Measurements from ENCODE around the gene SF1.

Gene SF1

DNA sequence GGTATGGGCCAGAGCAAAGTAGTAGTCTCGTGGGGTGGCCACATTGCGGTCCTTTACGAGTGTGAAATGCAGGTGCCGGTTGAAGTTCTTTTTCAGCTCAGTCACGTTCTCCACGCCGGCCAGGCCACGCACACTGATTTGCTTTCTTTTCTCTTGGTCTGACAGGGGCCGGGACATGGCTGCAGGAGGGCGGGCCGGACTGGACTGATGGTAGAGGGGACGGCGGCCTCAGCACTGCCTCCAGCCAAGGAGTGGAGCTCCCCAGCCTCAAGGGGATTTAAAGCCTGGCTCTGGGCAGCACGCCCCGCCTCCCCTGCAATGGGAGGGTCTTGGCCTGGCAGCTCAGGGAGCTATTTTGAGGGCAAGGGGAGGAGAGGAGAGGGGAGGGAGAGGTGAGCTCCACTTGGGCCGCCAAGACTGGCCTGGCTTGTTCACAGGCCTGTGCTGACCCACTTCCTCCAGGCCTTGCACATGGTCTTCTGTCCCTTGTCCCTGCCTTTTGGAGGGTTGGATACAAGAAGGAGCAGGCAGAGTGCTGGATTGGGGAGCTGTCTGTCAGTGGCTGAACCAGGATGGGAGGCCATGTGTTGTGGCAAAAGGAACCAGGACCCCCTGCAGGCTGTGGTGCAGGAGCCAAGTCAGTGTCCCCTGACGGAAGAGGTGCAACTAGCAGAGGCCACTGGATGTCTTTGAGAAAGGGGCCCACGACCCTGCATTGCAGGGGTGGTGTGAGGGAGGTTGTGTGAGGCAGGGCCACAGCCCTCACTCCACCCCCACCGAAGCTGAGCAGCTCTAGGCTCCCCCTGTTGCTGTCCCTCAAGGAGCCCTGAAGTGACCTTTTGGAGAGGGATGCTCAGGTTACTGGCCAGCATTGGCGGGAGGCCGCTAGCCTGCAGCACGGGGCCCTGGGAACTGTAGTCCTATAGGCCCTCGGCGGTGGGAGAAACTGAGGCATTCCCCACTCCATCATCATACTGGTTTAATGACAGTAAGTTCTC, 18.3 kb downstream of the SF1 start, which contains the start of gene PYGM:
TSS of gene PYGM (minus strand) at position 253 of the 998 bp plus-strand sequence. CDS start at position 177, 76 bp downstream.
- DNase-seq, result no peak

- DNase-seq, result no peak
Observed at GRCh38 chr11:64759131-64759721, 19.1 kb downstream of the SF1 start.

- DNase-seq, result no peak
Observed at GRCh38 chr11:64758330-64759079, 19.8 kb downstream of the SF1 start.

DNA sequence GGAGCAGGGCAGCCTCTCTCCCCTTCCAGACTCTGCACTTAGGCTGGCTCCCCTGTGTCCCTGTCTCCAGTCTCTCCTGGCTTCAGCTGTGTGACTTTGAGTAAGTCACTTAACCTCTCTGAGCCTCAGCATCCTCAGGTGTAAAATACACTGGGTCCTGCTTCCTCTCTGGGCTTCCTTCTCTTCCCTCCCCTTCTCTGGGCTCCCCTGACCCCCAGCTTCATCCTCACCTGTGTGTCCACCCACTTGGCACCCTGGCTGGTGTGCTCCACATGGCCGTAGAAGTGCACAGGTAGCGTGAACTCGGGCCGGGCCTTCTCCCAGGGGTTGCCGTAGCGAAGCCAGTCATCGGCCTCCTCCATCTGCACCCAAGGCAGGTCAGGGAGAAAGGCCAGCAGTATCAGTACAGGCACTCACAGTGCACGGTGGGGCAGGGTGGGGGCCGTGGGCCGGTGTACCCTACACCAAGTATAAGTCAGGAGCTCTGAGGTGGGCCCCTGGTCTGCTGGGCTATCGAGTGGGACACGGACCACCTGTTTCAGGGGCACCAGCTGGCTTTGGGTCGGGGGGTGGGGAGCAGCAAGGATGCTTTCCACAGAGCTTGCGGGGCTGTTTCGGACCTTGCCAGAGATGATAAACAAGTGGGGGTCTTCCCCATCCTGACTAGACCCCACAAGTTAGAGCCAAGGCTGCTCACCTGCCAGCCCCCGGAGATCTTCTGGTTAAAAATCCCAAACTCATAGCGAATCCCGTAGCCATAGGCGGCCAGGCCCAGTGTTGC, 20.6 kb downstream of the SF1 start:
- DNase-seq, result no peak

GRCh38 chr11:64755681-64756361, 22.5 kb downstream of the SF1 start:
- no peak for DNase-seq

DNA sequence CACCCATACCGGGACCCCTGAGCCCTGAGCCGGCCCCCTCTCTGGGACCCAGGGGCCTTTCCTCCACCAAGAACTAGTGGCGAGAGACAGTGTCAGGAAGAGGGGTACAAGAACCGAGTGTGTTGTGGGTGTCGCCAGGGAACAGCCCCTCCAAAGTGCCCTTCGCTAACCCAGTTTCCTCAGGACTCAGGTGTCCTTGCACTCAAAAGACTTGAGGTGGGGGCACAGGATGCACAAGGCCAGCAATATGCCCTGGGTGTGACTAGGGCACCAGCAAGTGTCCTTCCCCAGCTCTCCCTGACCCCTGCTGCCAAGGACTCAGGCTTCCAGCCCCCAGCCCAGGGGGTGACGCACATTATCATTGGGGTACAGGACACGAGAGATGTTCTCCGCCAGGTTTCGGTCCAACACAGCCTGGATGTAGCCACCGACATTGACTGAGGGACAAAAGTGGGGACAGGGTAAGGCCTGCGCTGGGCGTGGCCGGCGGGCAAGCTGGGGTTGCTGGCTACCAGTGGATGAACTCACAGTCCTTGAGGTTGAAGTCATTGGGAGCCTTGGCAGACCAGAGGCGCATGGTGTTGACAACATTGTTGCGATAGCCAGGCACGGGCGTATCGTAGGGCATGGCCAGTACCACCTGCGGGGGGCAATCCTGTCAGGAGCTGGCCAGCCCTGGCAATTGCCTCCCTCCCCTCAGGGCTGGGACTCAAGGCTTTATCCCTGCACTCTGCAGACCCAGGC, 23.3 kb downstream of the SF1 start:
- no peak for DNase-seq

- no peak for DNase-seq
Observed at GRCh38 chr11:64754124-64754918, 24.0 kb downstream of the SF1 start.

DNA sequence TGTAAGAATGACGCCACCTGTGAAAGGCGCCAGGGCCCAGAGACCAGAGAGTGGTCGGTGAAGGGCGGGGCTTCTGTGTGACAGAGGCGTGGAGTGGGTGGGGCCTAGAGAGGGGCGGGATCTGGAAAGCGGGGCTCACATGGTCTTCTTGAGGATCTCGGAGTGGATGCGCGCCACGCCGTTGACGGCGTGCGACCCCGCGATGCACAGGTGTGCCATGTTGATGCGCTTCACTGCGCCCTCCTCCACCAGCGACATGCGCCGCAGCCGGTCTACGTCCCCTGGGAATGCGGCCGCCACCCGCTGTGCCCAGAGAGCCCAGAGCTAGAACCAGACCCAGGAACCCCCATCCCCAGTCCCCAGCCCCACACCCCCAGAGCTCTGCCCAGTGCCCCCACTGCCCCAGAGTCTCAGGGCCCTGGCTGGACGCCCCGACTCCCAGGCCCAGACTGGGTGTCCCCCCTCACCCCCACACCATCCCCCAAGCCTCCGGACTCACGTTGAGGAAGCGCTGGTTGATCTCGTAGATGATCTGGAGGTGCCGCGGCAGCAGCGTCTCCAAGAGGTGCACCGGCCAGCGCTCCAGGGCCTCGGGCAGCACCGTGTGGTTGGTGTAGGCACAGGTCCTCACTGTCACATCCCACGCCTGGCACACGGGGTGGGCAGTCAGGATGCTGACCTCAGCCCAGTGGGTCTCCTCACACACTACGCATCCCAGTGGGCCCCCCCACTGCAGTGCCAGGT, 24.8 kb downstream of the SF1 start:
- DNase-seq, result no peak

DNA sequence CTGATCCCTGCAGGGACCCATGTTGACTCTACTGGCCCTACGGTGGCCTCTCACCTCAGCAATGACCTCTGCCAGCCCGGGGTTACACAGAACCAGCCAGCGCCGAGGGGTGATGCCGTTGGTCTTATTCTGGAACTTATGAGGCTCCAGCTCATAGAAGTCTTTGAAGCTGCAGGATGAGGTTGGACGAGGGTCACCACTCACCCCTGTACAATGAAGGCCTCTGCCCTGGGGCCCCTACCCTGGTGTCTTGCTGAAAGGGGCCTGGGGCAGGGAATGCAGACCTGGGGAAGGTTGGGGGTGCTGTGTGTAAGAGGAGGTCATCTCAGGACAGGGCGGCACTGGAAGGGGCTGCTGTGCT, 25.3 kb downstream of the SF1 start:
- no peak for DNase-seq

- no peak for DNase-seq
Observed at GRCh38 chr11:64752175-64752970, 26.0 kb downstream of the SF1 start.

- no peak for DNase-seq
Observed at GRCh38 chr11:64751580-64751979, 26.8 kb downstream of the SF1 start.

- DNase-seq, result no peak
Observed at GRCh38 chr11:64751136-64751535, 27.2 kb downstream of the SF1 start.

DNA sequence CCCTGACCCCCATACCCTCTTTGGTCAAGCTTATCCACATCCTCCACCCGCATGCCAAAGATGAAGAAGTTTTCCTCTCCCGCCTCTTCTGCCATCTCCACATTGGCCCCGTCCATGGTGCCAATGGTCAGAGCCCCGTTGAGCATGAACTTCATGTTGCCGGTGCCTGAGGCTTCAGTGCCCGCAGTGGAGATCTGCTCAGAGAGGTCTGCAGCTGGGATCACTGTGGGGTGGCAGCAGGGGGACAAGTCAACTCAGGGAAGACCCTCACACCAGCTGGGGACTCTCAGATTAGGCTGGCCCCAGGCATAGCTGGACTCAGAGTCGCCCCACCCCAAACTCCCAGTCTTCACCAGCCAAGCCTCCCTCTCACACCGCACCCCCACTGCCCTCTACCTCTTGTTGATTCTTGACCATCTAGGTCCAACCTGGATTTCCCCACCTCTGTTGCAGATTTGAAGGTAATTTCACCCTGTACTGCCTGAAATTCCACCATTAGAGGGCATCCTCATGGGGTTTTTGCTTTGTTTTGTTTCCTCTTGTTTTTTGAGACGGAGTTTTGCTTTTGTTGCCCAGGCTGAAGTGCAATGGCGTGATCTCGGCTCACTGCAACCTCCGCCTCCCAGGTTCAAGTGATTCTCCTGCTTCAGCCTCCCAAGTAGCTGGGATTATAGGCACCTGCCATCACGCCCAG, 27.8 kb downstream of the SF1 start:
- DNase-seq, result no peak

DNA sequence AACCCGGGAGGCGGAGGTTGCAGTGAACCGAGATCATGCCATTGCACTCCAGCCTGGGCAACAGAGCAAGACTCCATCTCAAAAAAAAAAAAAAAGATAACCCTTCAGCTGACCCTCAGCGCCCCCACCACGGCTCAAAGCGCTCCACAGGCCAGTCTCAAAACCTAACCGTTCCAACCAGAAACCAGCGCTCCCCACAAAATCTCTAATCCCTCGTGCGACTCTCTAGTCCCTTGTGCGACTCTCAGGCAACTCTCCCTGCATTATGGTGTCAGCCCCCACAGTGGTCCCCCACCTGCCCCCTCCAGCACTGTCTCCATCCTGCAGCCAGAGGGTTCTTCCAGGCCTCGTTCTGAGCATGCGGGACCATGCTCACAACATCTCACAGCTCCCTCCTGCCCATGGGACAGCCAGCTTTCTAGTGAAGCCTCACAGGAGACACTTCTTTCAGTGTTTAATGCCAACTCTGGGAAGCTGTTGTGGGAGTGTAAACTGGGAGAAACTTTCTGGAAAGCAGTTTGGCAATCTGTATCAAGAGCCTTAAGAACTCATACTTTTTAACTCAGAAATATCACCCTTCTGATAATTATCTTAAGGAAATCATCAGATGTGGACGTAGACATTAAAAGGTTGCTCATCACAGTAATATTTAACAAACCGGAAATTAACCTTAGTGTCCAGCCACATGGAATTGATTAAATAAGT, 30.2 kb downstream of the SF1 start:
- no peak for DNase-seq

GRCh38 chr11:64746486-64746885, 31.9 kb downstream of the SF1 start:
- no peak for DNase-seq

- no peak for DNase-seq
Observed at GRCh38 chr11:64745521-64746328, 32.6 kb downstream of the SF1 start.

- no peak for DNase-seq
Observed at GRCh38 chr11:64745189-64745520, 33.2 kb downstream of the SF1 start.
